ENCODE data around the gene SMIM31. TPM values are rescaled to one million over a fixed set of nuclear protein-coding genes. Genes with fewer than 3 reads are reported as not detected.
A peak's percentile ranks its signal among the peaks of the same experiment; 100 is the strongest.

Gene SMIM31
- total RNA-seq, 1 donor from 2014 or later = not detected

GRCh38 chr4:164768516-164768915 lies 14.6 kb downstream of the SMIM31 start:
- DNase-seq = no peak
- Histone ChIP-seq H3K9me3 (replicated peaks) (no peaks in the 10 kb centered on the region), H3K36me3 (no peaks in the 10 kb centered on the region), H3K4me1 (no peaks in the 10 kb centered on the region), H3K4me3 (no peak overlapping the region), H3K27ac (replicated peaks) (no peak overlapping the region), H3K27me3 (ENCODE audit: low read depth) (peaks cover 45% of the 10 kb centered on the region)
- TF ChIP-seq CTCF (IDR thresholded peaks at IDR 0.05; ENCODE audit: borderline replicate concordance) = peak; percentile 24
- intact Hi-C loops (cut with micrococcal nuclease) = no loop called here

GRCh38 chr4:164770010-164770724 lies 16.2 kb downstream of the SMIM31 start:
- H3K27me3 ChIP-seq (ENCODE audit: low read depth) = peaks cover 33% of the 10 kb centered on the region
- H3K36me3 ChIP-seq = no peaks in the 10 kb centered on the region
- no peaks in the 10 kb centered on the region for H3K9me3 ChIP-seq (replicated peaks)
- intact Hi-C loops (cut with micrococcal nuclease) = no loop called here
- H3K27ac ChIP-seq (replicated peaks) = no peak overlapping the region
- no peak for DNase-seq
- H3K4me1 ChIP-seq = no peaks in the 10 kb centered on the region
- no peak overlapping the region for H3K4me3 ChIP-seq
- no peak for TF ChIP-seq CTCF (IDR thresholded peaks at IDR 0.05; ENCODE audit: borderline replicate concordance)

- Histone ChIP-seq H3K4me3 (no peak overlapping the region), H3K36me3 (no peaks in the 10 kb centered on the region), H3K9me3 (replicated peaks) (no peaks in the 10 kb centered on the region), H3K4me1 (no peaks in the 10 kb centered on the region), H3K27ac (replicated peaks) (no peak overlapping the region), H3K27me3 (ENCODE audit: low read depth) (peaks cover 25% of the 10 kb centered on the region)
- no peak for TF ChIP-seq CTCF (IDR thresholded peaks at IDR 0.05; ENCODE audit: borderline replicate concordance)
- no peak for DNase-seq
- intact Hi-C loops (cut with micrococcal nuclease) = no loop called here
Observed at GRCh38 chr4:164771088-164771487, 17.2 kb downstream of the SMIM31 start.

- Histone ChIP-seq H3K27ac (replicated peaks) (no peak overlapping the region), H3K27me3 (ENCODE audit: low read depth) (peaks cover 15% of the 10 kb centered on the region), H3K4me3 (no peak overlapping the region), H3K4me1 (no peaks in the 10 kb centered on the region), H3K36me3 (no peaks in the 10 kb centered on the region), H3K9me3 (replicated peaks) (no peaks in the 10 kb centered on the region)
- intact Hi-C loops (cut with micrococcal nuclease) = no loop called here
- DNase-seq = no peak
- no peak for TF ChIP-seq CTCF (IDR thresholded peaks at IDR 0.05; ENCODE audit: borderline replicate concordance)
Observed at GRCh38 chr4:164772076-164772475, 18.1 kb downstream of the SMIM31 start.

GRCh38 chr4:164779080-164779479 lies 25.1 kb downstream of the SMIM31 start:
- Histone ChIP-seq H3K36me3 (no peaks in the 10 kb centered on the region), H3K27ac (replicated peaks) (no peak overlapping the region), H3K4me3 (no peak overlapping the region), H3K27me3 (ENCODE audit: low read depth) (no peaks in the 10 kb centered on the region), H3K9me3 (replicated peaks) (no peaks in the 10 kb centered on the region), H3K4me1 (no peaks in the 10 kb centered on the region)
- intact Hi-C loops (cut with micrococcal nuclease) = no loop called here
- DNase-seq = no peak
- TF ChIP-seq CTCF (IDR thresholded peaks at IDR 0.05; ENCODE audit: borderline replicate concordance) = no peak
